ENCODE measurements around the gene SCYGR3. TPM values are rescaled to one million over a fixed set of nuclear protein-coding genes. Genes with fewer than 3 reads are reported as not detected.

The SCYGR3 gene
- total and polyA plus RNA-seq, 7 donors: not detected

- DNase-seq: no peak
- 93 to 95% methylated on average over 1 of the region's 1 CpG for WGBS, 2 donors
- peaks cover 0 to 5% (median 0%) of the 10 kb centered on the region in 4 donors for H3K36me3 ChIP-seq
- TF ChIP-seq CTCF (IDR thresholded peaks at IDR 0.05): no peak
- TF ChIP-seq EP300 (IDR thresholded peaks at IDR 0.05): no peak
- TF ChIP-seq POLR2A (IDR thresholded peaks at IDR 0.05): no peak
- TF ChIP-seq POLR2AphosphoS5 (IDR thresholded peaks at IDR 0.05): no peak
- no peaks in the 10 kb centered on the region for H3K27me3 ChIP-seq
- no peaks in the 10 kb centered on the region for H3K9me3 ChIP-seq
- intact Hi-C loops (cut with DNase I): no loop called here
- no peak overlapping the region for H3K4me3 ChIP-seq
- H3K4me1 ChIP-seq: no peaks in the 10 kb centered on the region
- H3K27ac ChIP-seq: no peak overlapping the region
Observed at GRCh38 chr2:227565080-227565479, 49.6 kb downstream of the SCYGR3 start.

Other genes with a start within 250 kb of the SCYGR3 start
- not detected for gene TM4SF20, start 235.5 kb downstream of the SCYGR3 start, total RNA-seq
- 1 to 10 TPM; 1.5 to 8.4 (median 2.3) TPM for gene TM4SF20, start 235.5 kb downstream of the SCYGR3 start, polyA plus RNA-seq
- gene SCYGR1, start 226.9 kb downstream of the SCYGR3 start, total RNA-seq: not detected
- gene SCYGR1, start 226.9 kb downstream of the SCYGR3 start, polyA plus RNA-seq: not detected
- 10 to 100 TPM; 41.8 to 53.9 (median 44.1) TPM for gene AGFG1, start 142.7 kb downstream of the SCYGR3 start, total RNA-seq
- 10 to 100 TPM; 36.0 to 49.5 (median 43.6) TPM for gene AGFG1, start 142.7 kb downstream of the SCYGR3 start, polyA plus RNA-seq
- not detected for gene SCYGR2, start 15.9 kb downstream of the SCYGR3 start, total RNA-seq
- gene SCYGR2, start 15.9 kb downstream of the SCYGR3 start, polyA plus RNA-seq: not detected
- not detected for gene SCYGR4, start 2.7 kb upstream of the SCYGR3 start, total RNA-seq
- not detected for gene SCYGR4, start 2.7 kb upstream of the SCYGR3 start, polyA plus RNA-seq
- gene SCYGR5, start 52.0 kb upstream of the SCYGR3 start, total RNA-seq: not detected
- gene SCYGR5, start 52.0 kb upstream of the SCYGR3 start, polyA plus RNA-seq: not detected
- gene SLC19A3, start 103.2 kb upstream of the SCYGR3 start, total RNA-seq: 1 to 10 TPM in 3 of 4 donors, under 1 TPM in 1; 0.95 to 8.2 (median 1.5) TPM
- gene SLC19A3, start 103.2 kb upstream of the SCYGR3 start, polyA plus RNA-seq: 1 to 10 TPM in 2 of 3 donors, under 1 TPM in 1; 0.69 to 4.6 (median 1.2) TPM
- gene SCYGR6, start 109.9 kb upstream of the SCYGR3 start, total RNA-seq: not detected
- gene SCYGR6, start 109.9 kb upstream of the SCYGR3 start, polyA plus RNA-seq: not detected
- not detected for gene SCYGR7, start 113.5 kb upstream of the SCYGR3 start, total RNA-seq
- gene SCYGR7, start 113.5 kb upstream of the SCYGR3 start, polyA plus RNA-seq: not detected
- not detected for gene SCYGR8, start 131.1 kb upstream of the SCYGR3 start, total RNA-seq
- not detected for gene SCYGR8, start 131.1 kb upstream of the SCYGR3 start, polyA plus RNA-seq
- gene CCL20, start 199.0 kb upstream of the SCYGR3 start, total RNA-seq: 10 to 100 TPM in 1 of 4 donors, 1 to 10 TPM in 1, not detected in 2; 6.4 to 11.4 TPM
- 100 to 1,000 TPM in 1 of 3 donors, 10 to 100 TPM in 2; 15.6 to 255 (median 61.3) TPM for gene CCL20, start 199.0 kb upstream of the SCYGR3 start, polyA plus RNA-seq

All from sigmoid colon (tissue), 7 donors.